Mesodermal cell (in vitro differentiated cells): Measurements from ENCODE around the gene OR6B3.

Experiments used
- H3K27ac ChIP-seq: 2 replicates; pipeline ENCODE4 v1.7.0; 2013; ENCODE audit warnings: mild to moderate bottlenecking, low read depth, low read length, moderate library complexity; ENCODE audit not compliant: severe bottlenecking
- H3K36me3 ChIP-seq: 2 replicates; pipeline ENCODE4 v1.7.1; 2013; ENCODE audit warnings: mild to moderate bottlenecking, low read length, moderate library complexity; ENCODE audit not compliant: control insufficient read depth, insufficient read depth
- H3K4me1 ChIP-seq: one replicate; pipeline ENCODE4 v1.7.1; 2013; ENCODE audit warnings: mild to moderate bottlenecking, low read length; ENCODE audit not compliant: insufficient read depth, control insufficient read depth, poor library complexity, severe bottlenecking
- H3K4me3 ChIP-seq: 2 replicates; pipeline ENCODE4 v1.7.0; 2013; ENCODE audit warnings: low read length, control low read depth, mild to moderate bottlenecking; ENCODE audit not compliant: insufficient read depth, poor library complexity, severe bottlenecking; ENCODE audit errors: extremely low read depth
- H3K9me3 ChIP-seq: 2 replicates; pipeline ENCODE4 v1.7.1; 2013; ENCODE audit warnings: mild to moderate bottlenecking, low read length, moderate library complexity; ENCODE audit not compliant: control insufficient read depth
- WGBS, 2 experiments: methylation state at CpG; one replicate each; pipeline ENCODE4 v1.1.5; 2013; ENCODE audit warnings: missing lambda C conversion rate in 2 of 2; ENCODE audit not compliant: insufficient coverage in 2 of 2; 5-methylcytosine and 5-hydroxymethylcytosine counted together

The OR6B3 gene

DNA sequence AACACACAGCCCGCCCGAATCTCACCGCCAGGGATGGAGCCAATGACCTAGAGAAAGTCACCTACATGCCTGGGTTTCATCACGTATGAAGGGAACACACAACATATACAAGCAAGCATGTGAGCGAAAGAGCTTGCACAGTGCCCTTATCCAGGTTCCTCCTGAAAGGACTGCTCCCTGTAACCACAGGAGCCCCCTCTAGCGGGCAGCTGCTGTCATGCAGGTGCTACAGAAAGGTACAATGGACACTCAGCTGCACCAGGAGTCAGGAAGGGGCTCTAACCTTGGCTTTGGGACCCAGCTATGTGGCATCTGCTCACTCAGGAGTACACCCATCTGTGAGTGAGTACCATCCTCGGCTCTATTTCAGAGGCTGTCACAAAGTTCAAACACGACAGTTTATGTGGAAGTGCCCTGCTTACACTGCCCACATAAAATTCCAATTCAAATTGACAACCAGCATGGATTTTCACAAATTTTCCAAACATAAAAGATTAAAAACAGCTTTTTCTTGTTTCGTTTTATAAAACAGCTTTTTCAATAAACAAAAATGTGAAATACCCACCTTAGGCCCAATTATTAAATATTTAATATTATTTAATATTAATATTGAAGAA, 31.7 kb downstream of the OR6B3 start:
- Histone ChIP-seq H3K4me1 (peaks cover 8% of the 10 kb centered on the region), H3K9me3 (no peaks in the 10 kb centered on the region), H3K4me3 (no peak overlapping the region), H3K27ac (no peak overlapping the region), H3K36me3 (peaks cover 46% of the 10 kb centered on the region)
- 53 to 64% methylated on average over 8 of the region's 9 CpGs for WGBS, 2 experiments

DNA sequence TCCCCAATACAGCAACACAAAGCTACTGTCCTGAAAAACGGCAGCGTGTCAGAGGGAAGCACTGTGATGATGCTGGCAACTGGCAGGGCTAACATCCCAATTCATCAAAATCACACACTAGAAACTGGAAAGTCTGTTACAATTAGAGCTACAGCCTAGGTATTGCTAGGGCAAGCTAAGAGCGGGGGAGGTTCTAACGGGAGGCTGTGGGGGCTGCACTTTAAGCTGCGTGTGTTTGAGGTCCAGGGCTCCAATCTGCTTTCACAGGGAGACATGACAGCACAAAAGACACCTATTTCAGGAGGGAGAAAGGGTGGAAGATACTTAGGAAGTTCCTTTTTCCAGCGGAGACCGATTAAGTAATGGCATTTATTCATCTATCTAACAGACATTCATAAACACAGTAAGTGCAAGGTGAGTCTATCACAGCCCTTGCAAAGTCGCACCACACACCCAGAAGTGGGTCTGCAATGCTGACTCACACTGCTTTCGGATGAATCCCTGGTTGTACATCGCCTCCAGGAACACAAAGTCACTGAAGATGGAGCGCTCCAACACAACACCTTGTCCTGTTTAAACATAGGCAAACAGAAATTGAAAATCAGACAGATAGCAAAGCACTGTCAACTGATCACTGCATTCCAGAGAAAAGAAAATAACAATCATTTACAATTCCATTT, 35.1 kb downstream of the OR6B3 start:
- Histone ChIP-seq H3K27ac (no peak overlapping the region), H3K4me3 (no peak overlapping the region), H3K9me3 (no peaks in the 10 kb centered on the region), H3K4me1 (no peaks in the 10 kb centered on the region), H3K36me3 (peaks cover 76% of the 10 kb centered on the region)
- WGBS, 2 experiments: 87 to 90% methylated on average over 10 to 11 of the region's 11 CpGs

DNA sequence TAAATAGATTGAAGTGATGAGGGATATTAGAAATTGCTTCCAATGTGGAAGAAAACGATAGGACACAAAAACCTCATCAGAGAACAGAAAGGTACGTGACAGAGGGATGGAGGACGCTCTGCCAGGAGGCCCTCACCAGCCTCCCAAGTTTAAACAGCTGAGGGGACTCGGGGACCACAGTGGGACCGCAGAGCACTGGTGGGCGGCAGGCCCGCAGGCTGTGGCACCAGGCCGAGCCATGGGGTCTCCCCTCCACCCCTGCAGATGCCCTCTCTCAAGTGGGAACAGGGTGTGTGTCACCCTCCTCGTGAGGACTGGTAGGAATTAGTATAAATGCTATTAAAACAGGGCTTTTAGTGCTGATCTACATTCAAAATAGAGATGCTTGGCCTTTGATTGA, 39.0 kb downstream of the OR6B3 start:
- Histone ChIP-seq H3K27ac (no peak overlapping the region), H3K4me3 (no peak overlapping the region), H3K9me3 (no peaks in the 10 kb centered on the region), H3K36me3 (peaks cover 85% of the 10 kb centered on the region), H3K4me1 (no peaks in the 10 kb centered on the region)
- 92 to 98% methylated on average over 4 to 8 of the region's 9 CpGs for WGBS, 2 experiments

DNA sequence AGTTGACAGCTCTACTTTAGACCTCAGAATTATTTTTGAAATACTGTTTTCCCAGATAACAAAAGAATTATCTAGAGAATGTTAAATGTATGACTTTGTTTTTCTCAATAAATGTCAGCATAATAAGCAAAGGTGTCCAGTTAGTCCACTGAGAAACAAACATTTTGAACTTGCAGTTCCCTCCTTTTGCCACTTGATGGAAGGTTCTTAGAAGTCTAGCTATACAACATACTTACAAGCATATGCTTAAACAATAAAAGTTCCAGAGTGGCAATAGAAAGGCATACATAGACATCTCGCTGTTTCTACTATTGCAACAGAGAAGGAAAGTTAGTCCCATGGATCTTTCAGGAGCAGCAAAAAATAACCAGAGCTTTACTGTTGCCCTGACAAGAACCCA, 40.0 kb downstream of the OR6B3 start:
- Histone ChIP-seq H3K36me3 (peaks cover 85% of the 10 kb centered on the region), H3K9me3 (no peaks in the 10 kb centered on the region), H3K4me3 (no peak overlapping the region), H3K27ac (no peak overlapping the region), H3K4me1 (no peaks in the 10 kb centered on the region)
- 88 to 100% methylated on average over 1 of the region's 1 CpG for WGBS, 2 experiments

DNA sequence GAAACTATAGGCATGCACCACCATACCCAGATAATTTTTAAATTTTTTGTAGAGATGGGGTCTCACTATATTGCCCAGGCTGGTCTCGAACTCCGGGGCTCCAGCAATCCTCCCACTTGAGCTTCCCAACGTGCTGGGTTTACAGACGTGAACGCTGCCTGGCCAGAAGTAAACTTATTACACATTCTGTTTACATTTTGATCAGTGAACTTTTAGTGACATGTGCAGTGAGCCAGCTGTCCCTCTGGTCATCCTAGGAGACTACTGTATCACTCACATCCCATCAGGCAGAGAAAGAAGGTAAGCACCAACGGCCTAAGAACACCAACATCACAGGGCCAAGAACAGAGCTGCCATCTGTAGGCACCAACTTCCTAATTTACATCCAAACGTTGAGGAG, 50.3 kb downstream of the OR6B3 start:
- peaks cover 96% of the 10 kb centered on the region for H3K36me3 ChIP-seq
- H3K4me3 ChIP-seq: no peak overlapping the region
- no peak overlapping the region for H3K27ac ChIP-seq
- H3K9me3 ChIP-seq: no peaks in the 10 kb centered on the region
- 69 to 80% methylated on average over 1 to 3 of the region's 7 CpGs for WGBS, 2 experiments
- no peaks in the 10 kb centered on the region for H3K4me1 ChIP-seq

DNA sequence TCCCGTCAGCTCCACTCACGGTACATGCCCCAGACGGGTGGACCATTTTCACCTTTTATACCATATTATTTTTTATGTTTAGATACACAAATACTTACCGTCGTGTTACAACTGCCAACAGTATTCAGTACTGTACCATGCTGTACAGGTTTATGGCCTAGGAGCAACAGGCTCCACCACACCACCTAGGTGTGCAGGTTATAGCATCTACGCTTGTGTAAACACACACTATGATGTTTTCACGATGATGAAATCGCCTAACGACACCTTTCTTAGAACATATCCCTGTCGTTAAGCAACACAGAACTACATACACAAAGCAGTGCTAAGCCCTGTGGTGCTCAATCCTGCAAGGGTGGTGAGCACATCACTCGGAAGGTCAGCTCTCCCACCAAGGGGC, 52.6 kb downstream of the OR6B3 start:
- H3K27ac ChIP-seq: no peak overlapping the region
- H3K4me1 ChIP-seq: no peaks in the 10 kb centered on the region
- 91 to 98% methylated on average over 9 to 10 of the region's 11 CpGs for WGBS, 2 experiments
- H3K36me3 ChIP-seq: peaks cover 84% of the 10 kb centered on the region
- no peaks in the 10 kb centered on the region for H3K9me3 ChIP-seq
- H3K4me3 ChIP-seq: no peak overlapping the region

DNA sequence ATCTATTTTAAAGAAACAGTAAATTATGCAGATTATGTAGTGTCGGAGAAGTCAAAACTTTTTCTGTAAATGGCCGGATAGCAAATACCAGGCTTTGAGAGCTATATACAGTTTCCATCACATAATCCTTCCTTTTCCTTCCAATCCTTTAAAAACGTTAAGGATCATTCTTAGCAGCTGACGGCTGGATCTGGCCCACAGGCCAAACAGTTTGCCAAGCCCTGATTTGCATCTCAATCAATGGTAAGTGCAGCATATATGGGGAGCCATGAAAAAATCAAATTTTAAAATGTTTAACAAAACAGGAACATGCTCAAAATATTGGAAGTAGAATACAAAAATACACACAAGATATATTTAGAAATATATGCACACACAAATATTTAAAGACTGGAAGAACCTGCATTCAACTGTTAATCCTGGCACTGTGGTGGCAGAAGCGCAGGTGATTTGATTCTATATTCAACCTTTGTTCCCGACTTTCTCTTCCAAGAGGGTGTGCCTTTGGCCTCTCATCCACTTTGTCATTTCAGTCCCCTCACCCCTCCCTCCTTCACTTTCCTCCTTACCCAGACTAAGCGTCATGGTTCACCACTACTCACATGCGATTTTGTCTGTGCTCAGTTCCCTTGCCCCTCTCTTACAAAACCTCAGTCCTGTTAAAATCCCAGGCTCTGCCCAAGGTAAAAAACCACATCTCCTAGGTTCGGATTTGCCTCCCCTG, 55.5 kb downstream of the OR6B3 start:
- H3K36me3 ChIP-seq: peaks cover 78% of the 10 kb centered on the region
- no peaks in the 10 kb centered on the region for H3K4me1 ChIP-seq
- H3K9me3 ChIP-seq: no peaks in the 10 kb centered on the region
- H3K4me3 ChIP-seq: no peak overlapping the region
- 78 to 92% methylated on average over 5 to 7 of the region's 9 CpGs for WGBS, 2 experiments
- no peak overlapping the region for H3K27ac ChIP-seq
